NCI-H748 treated with DMSO at 0.1 percent for 48 hours (cell line): ENCODE results near the gene GRIK3.
"Not testable (repeated sequence)": the region's sequence is repeated elsewhere in the genome, so short reads cannot be mapped to it uniquely, and the experiment has no call there.

Source experiments
- DNase-seq: peaks from one replicate; lab custom pipeline; 2025; lab: John Stamatoyannopoulos, UW

Gene GRIK3

DNA sequence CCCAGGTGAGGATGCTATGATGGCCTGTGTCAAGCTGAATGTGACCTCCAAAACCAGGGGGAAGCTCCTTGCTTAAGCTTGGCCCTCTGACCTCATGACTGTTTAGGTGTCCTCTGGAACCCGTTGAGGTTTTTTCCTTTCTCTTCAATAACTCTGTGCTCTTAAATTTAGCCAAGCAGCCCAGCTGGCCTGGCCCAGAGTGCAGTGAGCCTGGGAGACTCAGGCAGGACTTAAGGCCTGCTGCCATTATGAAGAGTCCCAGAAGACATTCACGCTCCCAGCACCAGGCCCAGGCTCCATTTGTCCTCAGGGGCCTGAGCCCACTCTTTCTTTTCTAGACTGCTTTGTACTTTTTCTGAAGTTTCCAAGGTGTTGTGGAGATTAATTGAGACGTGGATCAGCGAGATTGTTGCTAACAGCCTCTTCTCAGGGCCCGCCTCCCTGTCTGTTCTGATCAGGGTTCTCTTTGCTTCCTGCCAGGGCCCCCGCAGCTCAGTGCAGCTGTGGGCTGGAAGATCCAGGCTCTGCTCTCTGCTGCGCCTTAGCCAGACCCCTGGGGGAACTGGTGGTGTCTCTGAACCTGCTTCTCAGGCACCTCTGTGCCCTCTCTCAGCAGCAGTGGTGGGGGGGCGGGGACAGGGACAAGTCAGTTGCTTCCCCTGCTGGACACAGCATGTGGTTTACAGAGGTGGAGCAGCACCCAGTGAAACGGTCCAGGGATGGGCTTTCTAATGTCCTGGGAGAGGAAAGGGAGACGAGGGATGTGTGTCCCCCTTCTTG lies 124.2 kb downstream of the GRIK3 start:
- DNase-seq: no peak

DNA sequence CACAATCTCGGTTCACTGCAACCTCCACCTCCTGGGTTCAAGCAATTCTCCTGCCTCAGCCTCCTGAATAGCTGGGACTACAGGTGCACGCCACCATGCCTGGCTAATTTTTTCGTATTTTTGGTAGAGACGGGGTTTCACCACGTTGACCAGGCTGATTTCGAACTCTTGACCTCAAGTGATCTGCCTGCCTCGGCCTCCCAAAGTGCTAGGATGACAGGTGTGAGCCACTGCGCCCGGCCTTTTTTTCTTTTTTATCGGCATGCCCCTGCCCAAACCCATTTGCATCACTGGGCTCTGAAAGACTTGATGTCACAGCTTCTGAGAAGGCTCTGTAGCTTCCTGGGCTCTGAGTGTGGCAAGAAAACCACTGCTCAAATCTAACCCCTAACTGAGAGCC lies 125.0 kb downstream of the GRIK3 start:
- not testable (repeated sequence) for DNase-seq

DNA sequence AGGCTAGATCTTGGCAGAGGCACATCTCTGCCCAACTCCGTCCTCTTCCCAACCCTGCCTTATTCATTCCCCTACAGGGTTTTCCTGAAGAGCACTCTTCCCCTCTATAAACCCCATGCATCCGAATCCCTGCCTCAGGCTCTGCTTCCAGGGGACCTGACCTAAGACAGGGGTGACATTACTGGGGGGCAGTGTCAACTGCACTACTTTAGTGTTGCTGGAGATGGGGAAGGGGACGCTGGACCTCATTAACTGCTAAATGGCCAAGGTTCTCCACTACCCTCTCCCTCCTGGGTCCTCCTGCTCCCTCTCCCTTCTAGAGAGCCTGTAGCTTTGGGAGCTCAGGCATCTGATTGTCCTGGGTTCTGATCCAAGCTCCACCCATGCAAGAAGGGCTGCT lies 126.2 kb downstream of the GRIK3 start:
- no peak for DNase-seq

DNA sequence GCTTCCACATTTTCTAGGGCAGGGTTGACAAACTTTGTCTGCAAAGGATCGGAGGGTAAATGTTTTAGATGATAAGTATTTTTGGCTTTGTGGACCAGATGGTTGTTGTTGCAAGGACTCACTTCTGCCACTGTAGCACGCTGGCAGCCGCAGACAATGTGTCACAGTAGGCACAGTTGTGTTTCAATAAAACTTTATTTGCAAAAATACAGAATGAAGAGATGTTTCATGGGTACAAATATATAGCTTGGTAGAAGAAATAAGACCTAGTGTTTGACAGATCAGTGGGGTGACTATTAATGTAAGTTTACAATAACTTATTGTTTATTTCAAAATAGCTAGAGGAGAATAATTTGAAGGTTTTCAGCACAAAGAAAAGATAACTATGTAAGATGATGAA lies 127.8 kb downstream of the GRIK3 start:
- DNase-seq: no peak

DNA sequence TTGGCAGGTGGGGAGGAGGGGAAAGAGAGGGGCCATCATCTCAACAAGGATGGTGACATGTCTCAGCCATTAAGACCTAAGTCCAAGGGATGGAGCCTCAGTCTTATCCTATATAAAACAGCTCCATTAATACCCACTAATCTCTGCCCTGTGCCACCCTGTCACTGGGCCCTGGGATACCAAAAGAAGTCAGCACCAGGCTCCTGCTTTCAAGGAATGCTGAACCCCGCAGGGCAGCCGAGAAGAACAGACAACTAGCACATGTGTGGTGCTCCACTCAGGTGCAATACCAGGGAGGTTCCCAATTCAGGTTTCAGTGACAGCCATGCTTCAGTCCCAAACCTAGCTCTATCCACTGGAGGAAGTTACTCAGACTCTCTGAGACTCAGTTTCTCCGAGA lies 128.4 kb downstream of the GRIK3 start:
- DNase-seq: no peak

DNA sequence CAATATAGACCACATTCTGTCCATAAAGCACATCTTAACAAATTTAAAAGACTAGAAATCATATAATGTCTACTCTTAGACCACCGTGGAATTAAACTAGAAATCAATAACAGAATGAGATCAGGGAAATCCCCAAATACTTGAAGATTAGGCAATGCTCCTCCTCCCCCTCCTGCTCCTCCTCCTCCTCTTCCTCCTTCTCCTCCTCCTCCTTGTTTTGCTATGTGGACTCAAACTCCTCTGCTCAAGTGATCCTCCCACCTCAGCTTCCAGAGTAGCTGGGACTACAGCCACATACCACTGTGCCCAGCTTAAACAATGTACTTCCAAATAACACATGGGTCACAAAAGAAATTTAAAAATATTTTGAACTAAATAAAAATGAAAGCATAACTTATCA lies 134.2 kb downstream of the GRIK3 start:
- DNase-seq: no peak

DNA sequence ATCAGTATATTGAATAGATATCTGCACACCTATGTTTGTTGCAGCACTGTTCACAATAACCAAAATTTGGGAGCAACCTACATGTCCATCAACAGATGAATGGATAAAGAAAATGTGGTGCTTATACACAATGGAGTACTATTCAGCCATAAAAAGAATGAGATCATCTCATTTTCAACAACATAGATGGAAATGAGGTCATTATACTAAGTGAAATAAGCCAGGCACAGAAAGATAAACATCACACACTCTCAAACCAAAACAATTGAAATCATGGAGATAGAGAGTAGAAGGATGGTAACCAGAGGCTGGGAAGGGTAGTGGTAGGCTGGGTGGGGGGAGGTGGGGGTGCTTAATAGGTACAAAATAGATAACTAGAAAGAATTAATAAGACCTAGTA lies 136.5 kb downstream of the GRIK3 start:
- DNase-seq: not testable (repeated sequence)

DNA sequence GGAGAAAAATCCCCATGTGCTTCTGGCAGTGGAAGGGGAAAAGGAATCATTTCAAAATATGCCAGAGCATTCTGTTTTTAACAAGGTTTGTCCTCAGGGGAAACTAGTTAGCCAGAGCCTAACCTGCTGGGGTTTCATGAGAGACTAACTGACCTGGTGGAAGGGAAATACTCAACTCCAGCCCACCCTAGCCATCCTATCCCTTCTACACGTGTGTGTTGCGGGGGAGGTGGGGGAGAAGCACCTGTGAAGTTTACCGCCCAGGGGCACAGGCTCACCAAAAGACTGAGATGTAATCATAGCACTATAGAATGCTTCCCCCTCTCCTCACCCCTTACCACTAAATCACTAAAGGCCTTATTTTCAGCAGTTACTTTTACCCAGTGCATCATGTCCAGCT lies 139.5 kb downstream of the GRIK3 start:
- DNase-seq: no peak

DNA sequence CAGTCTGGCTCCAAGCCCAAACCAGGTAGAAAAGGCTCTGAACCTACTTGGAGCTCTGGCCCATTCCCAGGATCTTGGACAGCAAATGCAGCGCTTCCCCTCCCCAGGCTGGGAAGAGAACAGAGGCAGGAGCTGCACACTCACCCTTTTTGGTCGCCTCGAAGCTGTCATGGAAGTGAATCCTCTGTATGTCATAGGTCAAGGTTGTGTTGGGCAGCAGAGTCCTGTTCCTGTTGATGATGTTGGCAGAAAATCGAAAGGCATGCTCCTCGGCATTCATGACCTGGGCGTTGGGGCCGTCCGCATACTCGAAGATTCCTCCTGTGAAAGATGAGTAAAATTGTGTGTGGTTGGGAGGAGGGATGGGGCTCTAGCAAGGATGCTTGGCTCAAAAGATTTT lies 143.5 kb downstream of the GRIK3 start:
- DNase-seq: no peak

DNA sequence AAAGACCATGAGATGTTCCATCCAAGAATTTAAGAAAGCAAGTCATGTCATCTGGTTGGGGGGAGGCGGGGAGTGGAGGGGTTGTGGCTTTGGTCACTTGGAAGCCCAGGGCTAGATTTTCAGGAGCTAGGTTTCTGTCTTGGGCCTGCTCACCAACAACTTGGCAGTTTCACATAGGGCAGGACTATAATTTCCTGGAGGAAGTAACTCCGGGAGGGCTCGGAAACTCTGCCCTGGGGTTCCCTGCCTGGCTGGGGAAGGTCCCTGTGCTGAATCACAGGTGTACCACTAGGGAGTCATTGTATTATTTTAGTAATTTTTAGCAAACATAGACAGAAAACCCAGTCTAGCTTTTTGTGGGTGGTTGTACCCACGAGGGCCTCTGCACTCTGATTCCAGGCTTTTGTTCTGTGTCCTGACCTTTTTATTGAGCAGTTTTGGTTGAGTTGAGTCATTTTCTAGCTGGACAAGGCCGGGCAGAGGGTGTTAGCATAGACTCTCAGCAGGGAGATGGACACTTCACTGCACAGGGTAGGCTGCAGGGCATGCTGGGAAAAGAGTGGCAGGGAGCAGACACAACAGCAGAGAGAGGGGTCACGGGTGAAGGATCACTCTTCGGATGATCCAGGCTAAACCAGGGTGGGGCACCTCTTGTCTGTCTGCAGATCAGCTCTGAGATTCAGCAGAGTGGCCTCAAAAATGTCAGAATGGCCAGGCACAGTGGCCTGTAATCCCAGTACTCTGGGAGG lies 144.7 kb downstream of the GRIK3 start:
- no peak for DNase-seq

DNA sequence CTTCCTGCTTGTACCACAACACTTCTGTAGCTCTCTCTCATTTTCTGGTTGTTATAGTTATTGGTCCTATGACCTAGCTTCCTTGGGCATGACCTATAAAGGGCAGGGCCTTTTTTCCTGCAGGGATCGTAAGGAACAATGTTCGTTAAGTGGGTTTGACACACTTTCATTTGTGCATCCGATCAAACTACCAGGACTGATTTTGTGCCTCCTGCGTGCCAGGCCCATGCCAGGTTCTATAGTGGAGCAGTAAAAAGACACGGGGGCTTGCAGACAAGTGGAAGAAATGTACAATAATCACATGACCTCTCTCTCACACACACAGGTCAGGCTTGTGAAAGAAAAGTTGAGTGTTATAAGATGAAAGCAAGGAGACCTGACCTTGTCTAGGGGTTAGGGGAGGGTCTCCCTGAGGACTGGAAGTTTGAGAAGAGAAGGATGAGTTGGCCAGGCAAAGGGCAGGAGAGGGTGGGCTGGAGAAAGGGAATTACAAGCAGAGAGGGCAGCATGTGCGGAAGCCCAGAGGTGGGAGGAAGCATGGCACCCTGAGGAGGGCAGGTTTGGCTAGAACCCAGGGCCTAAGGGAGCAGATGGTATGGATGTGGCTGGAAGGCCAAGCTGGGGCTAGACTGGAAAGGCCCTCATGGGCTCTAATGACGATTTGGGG lies 145.4 kb downstream of the GRIK3 start:
- no peak for DNase-seq

DNA sequence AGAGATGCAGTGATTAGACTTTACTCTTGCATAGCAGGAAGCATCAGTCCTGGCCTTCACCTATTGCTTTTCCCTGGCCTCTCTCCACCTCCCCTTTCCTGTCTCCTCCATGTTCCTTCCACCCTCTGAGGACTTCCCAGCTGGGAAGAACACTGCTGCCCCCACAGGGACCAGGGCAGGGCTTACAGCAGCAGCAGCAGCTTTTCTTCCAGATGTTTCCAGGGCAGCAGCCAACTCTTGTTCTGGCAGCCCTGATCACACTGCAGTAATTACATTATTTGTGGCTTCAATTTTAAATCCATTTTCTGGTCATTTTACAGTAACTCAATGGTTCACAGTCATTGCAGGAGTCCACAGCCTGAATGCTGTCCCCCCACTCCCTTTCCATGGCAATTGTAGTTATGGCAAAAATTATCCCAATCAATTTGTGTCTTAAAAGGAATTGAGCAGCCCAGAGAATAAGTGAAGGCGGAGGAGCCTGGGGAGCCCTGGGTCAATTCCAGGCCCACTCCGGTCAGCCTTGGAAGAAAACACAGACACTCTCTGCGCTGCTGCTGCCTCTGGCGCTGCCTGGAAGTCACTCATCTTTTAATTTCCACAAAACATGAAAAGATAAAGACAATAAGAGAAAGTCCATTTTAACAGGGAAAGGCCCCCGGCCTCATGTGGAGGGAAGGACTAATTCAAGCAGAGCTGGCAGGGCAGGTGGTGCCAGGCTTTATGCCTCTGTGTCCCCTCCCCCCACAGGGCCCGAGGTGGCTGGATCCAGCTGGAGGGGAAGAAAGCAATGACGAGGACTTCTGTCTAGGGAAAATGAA lies 148.6 kb downstream of the GRIK3 start:
- no peak for DNase-seq

DNA sequence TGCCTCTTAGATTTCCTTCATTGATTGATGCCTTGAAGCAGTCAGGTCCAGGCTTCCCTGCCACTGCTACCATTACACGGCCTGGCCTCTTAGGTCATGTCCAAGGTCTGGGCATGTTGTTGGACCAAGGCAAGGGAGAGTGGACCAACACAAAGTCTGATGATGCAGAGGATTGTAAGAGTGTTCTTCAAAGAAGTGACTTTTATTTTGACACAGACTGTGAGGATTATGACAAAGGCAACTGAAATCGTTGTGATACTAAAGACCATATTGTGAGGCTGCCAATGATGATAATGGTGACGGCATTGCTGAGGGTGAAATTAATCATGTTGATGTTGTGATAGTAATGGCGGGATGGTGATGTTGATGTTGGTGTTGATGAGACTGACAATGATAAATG lies 149.5 kb downstream of the GRIK3 start:
- no peak for DNase-seq

DNA sequence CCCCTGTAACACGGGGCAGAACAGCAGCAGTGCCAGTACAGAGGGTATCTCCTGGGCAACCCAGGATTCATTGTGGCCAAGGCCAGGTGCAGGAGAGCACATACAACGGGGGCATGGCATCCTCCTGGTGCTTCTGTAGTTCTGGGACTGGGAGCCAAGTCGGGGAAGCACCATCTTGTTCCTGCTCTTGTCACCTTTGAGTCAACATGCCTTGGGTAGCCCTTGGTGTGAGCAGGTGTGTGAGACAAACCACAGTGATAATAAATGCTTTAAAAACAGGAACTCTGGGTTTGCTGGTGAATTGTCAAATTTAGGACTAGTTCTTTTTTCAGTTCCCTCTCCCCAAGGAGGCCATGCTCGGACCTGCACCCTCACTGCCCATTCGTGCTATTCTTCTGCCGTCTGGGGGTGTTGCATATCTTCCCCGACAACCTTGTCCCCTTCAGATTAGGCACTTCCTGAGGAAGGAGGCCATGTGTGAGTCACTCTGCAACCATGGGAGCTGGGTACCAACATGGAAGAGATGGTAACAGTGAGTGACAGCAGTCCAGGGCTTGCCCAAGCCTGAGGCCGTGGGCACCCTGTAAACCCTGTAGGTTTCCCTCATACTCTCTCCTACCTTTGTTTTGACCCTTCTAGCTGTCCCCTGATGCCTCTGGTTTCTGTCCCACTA lies 150.2 kb downstream of the GRIK3 start:
- no peak for DNase-seq

DNA sequence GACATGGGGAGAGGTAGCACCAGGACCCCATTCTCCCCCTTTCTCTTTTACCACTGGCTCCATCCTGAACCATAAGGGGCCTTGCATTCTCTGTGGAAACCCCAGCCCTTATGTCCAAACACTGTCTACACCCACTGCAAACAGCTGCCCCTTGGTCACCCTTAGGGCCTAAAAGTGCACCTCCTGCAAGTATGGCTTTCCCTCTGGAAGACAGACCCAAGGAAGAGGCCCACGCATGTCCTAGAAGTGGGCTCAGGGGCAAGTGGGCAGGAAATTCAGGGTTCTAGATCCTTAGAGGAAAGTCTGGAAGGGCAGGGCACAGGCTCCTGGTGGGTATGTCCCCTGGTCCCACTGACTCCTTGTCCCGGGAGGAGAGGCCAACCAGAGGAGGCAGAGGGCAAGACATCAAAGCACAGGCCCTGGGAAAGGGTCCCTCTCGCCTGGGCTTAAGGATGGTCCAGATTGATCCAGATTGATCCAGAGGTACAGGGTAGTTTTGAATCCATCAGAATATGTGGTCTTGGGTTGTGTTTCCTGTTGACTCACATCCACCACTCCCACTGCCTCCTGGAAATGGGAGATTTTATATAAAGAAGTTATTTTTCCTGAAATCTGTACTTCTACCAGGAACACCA lies 150.9 kb downstream of the GRIK3 start:
- no peak for DNase-seq

DNA sequence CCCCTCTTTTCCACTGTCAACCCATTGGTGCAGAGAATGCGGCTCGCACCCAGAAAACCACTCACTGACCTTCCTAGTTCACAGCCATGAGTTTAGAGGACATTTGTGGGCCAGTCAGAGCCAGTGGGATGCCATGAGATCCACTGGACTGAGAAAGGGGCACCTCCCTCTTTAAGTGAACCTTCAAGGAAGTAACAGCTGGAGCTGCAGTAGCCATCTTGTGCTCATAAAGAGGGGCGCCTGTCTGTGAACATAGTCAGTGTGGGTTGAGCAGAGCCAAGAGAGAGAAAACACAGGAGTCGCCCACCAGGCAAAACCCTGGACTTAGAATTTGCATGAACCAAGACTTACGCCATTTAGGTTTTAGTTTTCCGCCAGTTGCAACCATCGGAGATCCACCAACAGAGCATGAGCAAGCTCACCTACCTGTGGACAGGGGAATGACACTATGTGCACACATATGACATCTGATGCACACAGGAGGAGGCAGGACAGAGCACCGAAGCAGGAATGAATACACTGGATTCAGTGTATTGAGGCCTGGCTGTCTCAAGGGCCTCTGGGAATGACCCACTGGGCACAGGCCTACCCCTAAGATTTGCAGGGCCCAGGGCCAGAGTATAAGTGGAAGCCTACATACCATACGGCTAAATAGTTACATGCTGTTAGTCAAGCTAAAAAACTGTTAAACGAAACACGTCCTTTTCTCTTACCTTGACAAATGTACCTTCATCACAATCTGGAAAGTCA lies 151.6 kb downstream of the GRIK3 start:
- DNase-seq: no peak

DNA sequence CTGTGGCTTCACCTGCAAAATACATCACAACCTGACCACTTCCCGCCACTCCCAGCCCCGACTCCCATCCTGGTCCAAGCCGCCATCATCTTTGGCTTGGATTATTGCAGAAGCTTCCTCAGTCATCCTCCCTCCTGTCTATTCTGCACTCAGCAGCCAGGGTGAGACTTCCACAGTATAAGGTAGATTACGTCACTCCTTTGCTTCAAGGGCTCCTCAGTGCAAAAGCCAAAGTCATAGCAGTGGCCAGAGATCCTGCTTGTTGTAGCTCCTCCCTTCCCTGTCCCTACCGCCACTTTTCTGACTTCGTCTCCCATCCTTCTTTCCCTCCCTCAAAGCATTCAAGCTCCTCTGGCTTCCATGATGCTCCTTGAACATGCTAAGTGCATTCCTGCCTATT lies 152.8 kb downstream of the GRIK3 start:
- DNase-seq: no peak

DNA sequence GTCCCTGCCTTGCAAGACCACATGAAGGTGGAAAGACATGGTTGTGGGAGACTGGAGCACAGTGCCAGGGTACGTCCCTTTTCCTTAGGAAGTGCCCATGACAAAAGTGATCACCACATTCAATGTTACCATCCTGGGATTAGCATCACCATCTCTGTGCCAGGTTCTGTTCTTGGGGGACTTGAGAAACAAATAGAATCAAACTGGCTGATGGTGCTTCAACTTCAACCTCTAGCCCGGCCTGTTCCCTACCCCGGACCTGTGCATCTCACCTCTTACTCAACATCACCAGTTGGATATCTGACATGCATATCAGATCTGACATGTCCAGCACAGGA lies 153.3 kb downstream of the GRIK3 start:
- no peak for DNase-seq

DNA sequence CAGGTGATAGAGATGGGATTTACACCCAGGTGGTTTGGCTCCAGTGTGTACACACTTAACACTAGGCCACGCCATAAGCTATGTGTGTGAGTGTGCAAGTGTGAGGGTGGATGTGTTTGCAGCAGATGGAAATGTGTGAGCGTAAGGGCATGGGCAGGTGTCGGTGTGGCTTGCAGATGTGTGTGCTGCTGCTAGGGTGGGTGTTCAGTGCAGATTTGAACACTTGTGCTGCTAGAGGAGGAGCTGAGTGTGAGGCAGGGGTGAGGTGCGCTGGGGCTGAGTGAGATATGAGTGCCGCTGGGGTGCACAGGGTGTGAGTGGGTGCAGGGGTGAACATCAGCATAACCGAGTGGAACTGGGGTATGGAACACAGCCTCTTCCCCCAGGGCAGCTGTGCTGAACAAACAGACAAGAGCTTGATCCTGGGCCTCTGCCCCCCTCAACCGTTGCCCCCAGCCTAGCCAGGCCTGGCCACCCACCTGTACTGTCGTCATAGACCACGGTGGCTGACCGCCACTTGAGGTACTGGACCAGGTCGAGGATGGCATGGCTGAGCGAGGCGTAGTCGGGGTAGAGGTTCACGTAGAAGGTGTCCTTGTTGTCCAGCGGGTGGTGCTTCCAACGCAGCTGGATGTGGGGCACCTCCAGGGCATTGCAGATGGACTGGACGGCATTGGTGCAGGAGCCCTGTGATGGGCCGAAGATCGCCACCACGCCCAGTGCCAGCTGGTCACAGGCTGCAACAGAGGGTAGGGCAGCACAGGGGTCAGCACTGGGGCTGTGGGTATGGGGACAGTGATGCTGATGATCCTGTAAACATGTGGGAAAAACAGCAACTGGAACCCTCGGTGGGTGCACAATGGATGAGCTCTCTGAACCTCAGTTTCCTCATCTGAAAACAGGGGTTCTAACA lies 153.9 kb downstream of the GRIK3 start:
- DNase-seq: no peak

DNA sequence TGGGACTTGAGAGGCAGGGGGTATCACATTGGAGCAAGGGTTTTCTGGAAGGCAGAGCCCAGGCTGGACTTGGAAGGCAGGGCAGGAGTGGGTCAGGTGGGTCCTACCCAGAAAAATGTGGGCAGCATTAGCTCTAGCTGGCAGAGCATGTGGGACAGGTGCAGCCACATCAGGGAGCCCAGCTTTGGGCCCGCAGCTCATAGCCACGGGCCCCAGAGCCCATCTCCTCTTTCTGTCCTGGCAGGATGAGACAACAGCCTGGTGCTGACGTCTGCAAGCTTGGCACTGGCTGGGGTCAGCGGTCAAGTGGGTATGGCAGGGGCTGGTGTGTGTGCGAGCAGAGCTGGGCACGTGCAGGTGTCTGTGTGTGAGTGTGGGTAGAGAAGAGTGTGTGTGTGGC lies 154.7 kb downstream of the GRIK3 start:
- no peak for DNase-seq
